Astrocyte (in vitro differentiated cells and primary cell): ENCODE measurements around the gene CDK17. TPM values are rescaled to one million over a fixed set of nuclear protein-coding genes. Genes with fewer than 3 reads are reported as not detected.

Experiments
- DNase-seq: peaks from one replicate; pipeline ENCODE4 v3.0.0-alpha.2; 2010; ENCODE audit warnings: low read depth
- FAIRE-seq: peaks from 2 replicates; lab custom pipeline; 2011; peaks lifted over from hg19 to GRCh38; lab: Jason Lieb, UNC
- H2AFZ ChIP-seq: 2 replicates; pipeline ENCODE4 v1.6.0; 2012; ENCODE audit warnings: low read depth, low read length, inconsistent platforms
- H3K27ac ChIP-seq: 2 replicates; pipeline ENCODE4 v1.5.1; 2011; ENCODE audit warnings: low read depth, low read length, inconsistent platforms
- H3K27me3 ChIP-seq: 2 replicates; pipeline ENCODE4 v1.6.0; 2011; ENCODE audit warnings: low read length, inconsistent platforms; ENCODE audit not compliant: insufficient read depth
- H3K36me3 ChIP-seq: 2 replicates; pipeline ENCODE4 v1.5.1; 2011; ENCODE audit warnings: low read length, inconsistent platforms; ENCODE audit not compliant: insufficient read depth
- H3K4me1 ChIP-seq: 2 replicates; pipeline ENCODE4 v1.5.1; 2011; ENCODE audit warnings: low read length, inconsistent platforms; ENCODE audit not compliant: insufficient read depth
- H3K4me2 ChIP-seq: 2 replicates; pipeline ENCODE4 v1.6.0; 2012; ENCODE audit warnings: low read length, inconsistent platforms
- H3K4me3 ChIP-seq: 2 replicates; pipeline ENCODE4 v1.5.1; 2011; ENCODE audit warnings: low read depth, mild to moderate bottlenecking, low read length, inconsistent platforms; ENCODE audit not compliant: insufficient read depth
- H3K79me2 ChIP-seq: 2 replicates; pipeline ENCODE4 v1.6.0; 2012; ENCODE audit warnings: mild to moderate bottlenecking, low read length, inconsistent platforms; ENCODE audit not compliant: insufficient read depth
- H3K9ac ChIP-seq: 2 replicates; pipeline ENCODE4 v1.6.0; 2012; ENCODE audit warnings: mild to moderate bottlenecking, low read length, inconsistent platforms
- H3K9me3 ChIP-seq: 2 replicates; pipeline ENCODE4 v1.5.1; 2012; ENCODE audit warnings: low read depth, mild to moderate bottlenecking, low read length, inconsistent platforms; ENCODE audit not compliant: insufficient read depth
- H4K20me1 ChIP-seq: 2 replicates; pipeline ENCODE4 v1.6.0; 2012; ENCODE audit warnings: low read length, inconsistent platforms; ENCODE audit not compliant: insufficient read depth
- H3K27ac Mint-ChIP-seq: one replicate; pipeline ENCODE4 v1.8.0; 2021; ENCODE audit warnings: mild to moderate bottlenecking, mixed read lengths; ENCODE audit not compliant: unreplicated experiment
- H3K27me3 Mint-ChIP-seq: one replicate; pipeline ENCODE4 v1.8.0; 2021; ENCODE audit warnings: low read depth, mixed read lengths; ENCODE audit not compliant: unreplicated experiment
- H3K36me3 Mint-ChIP-seq: one replicate; pipeline ENCODE4 v1.8.0; 2021; ENCODE audit warnings: low read depth, mixed read lengths; ENCODE audit not compliant: unreplicated experiment
- H3K4me1 Mint-ChIP-seq: one replicate; pipeline ENCODE4 v1.8.0; 2021; ENCODE audit warnings: low read depth, mixed read lengths; ENCODE audit not compliant: unreplicated experiment
- H3K4me3 Mint-ChIP-seq: one replicate; pipeline ENCODE4 v1.8.0; 2021; ENCODE audit warnings: mild to moderate bottlenecking, moderate library complexity, mixed read lengths; ENCODE audit not compliant: unreplicated experiment
- H3K9me3 Mint-ChIP-seq: one replicate; pipeline ENCODE4 v1.8.0; 2021; ENCODE audit warnings: mild to moderate bottlenecking, mixed read lengths; ENCODE audit not compliant: unreplicated experiment
- CTCF ChIP-seq: IDR thresholded peaks from 2 replicates; pipeline ENCODE4 v1.5.1; 2011; ENCODE audit warnings: low read depth, mild to moderate bottlenecking, inconsistent platforms, low read length, moderate library complexity; ENCODE audit not compliant: insufficient read depth
- EZH2 ChIP-seq: IDR thresholded peaks from 2 replicates; pipeline ENCODE4 v1.6.1; 2012; ENCODE audit warnings: mild to moderate bottlenecking, low read length, inconsistent platforms; ENCODE audit not compliant: insufficient read depth
- total RNA-seq: library from RNA; stranded (reverse); gene quantifications from 2 replicates; pipeline ENCODE4 v1.2.1, GENCODE V29; 2021

Gene CDK17
- total RNA-seq, 1 donor from 2014 or later = 64.2 TPM

GRCh38 chr12:96242597-96242996, 157.6 kb downstream of the CDK17 start:
- H3K9me3 Mint-ChIP-seq = no peaks in the 10 kb centered on the region
- peaks cover 34% of the 10 kb centered on the region for H3K4me1 Mint-ChIP-seq
- Histone ChIP-seq H4K20me1 (peaks cover 85% of the 10 kb centered on the region), H3K4me3 (no peak overlapping the region), H3K36me3 (peaks cover 8% of the 10 kb centered on the region), H3K27me3 (no peaks in the 10 kb centered on the region), H3K27ac (peak overlapping the region; percentile 48), H3K79me2 (peaks cover 94% of the 10 kb centered on the region), H2AFZ (no peak overlapping the region), H3K9me3 (no peaks in the 10 kb centered on the region), H3K4me1 (peaks cover 24% of the 10 kb centered on the region), H3K9ac (no peak overlapping the region), H3K4me2 (no peak overlapping the region)
- H3K4me3 Mint-ChIP-seq = no peak overlapping the region
- no peaks in the 10 kb centered on the region for H3K27me3 Mint-ChIP-seq
- DNase-seq (no peak), FAIRE-seq (no peak)
- H3K27ac Mint-ChIP-seq = no peak overlapping the region
- H3K36me3 Mint-ChIP-seq = peaks cover 15% of the 10 kb centered on the region
- no peak for TF ChIP-seq CTCF
- TF ChIP-seq EZH2 = no peak

GRCh38 chr12:96241846-96242256, 158.4 kb downstream of the CDK17 start:
- peak overlapping the region; percentile 3 for H3K9ac ChIP-seq
- TF ChIP-seq CTCF = no peak
- no peak for TF ChIP-seq EZH2
- Mint-ChIP-seq H3K27me3 (no peaks in the 10 kb centered on the region), H3K36me3 (peaks cover 8% of the 10 kb centered on the region), H3K4me3 (no peak overlapping the region), H3K9me3 (no peaks in the 10 kb centered on the region), H3K27ac (peak overlapping the region; percentile 42), H3K4me1 (peaks cover 40% of the 10 kb centered on the region)
- H3K4me3 ChIP-seq = no peak overlapping the region
- H4K20me1 ChIP-seq = peaks cover 85% of the 10 kb centered on the region
- peaks cover 3% of the 10 kb centered on the region for H3K36me3 ChIP-seq
- peaks cover 89% of the 10 kb centered on the region for H3K79me2 ChIP-seq
- no peak overlapping the region for H3K4me2 ChIP-seq
- FAIRE-seq (peak; percentile 58), DNase-seq (peak; percentile 79)
- H3K27me3 ChIP-seq = no peaks in the 10 kb centered on the region
- peak overlapping the region; percentile 48 for H3K27ac ChIP-seq
- no peak overlapping the region for H2AFZ ChIP-seq
- peaks cover 31% of the 10 kb centered on the region for H3K4me1 ChIP-seq
- H3K9me3 ChIP-seq = no peaks in the 10 kb centered on the region

- Histone ChIP-seq H3K4me3 (no peak overlapping the region), H3K4me2 (no peak overlapping the region), H3K27me3 (no peaks in the 10 kb centered on the region), H2AFZ (no peak overlapping the region), H4K20me1 (peaks cover 85% of the 10 kb centered on the region), H3K9me3 (no peaks in the 10 kb centered on the region), H3K79me2 (peaks cover 89% of the 10 kb centered on the region), H3K9ac (peak overlapping the region; percentile 3), H3K36me3 (no peaks in the 10 kb centered on the region), H3K27ac (peak overlapping the region; percentile 24), H3K4me1 (peaks cover 35% of the 10 kb centered on the region)
- Mint-ChIP-seq H3K4me1 (peaks cover 44% of the 10 kb centered on the region), H3K27me3 (no peaks in the 10 kb centered on the region), H3K27ac (peak overlapping the region; percentile 42), H3K36me3 (peaks cover 8% of the 10 kb centered on the region), H3K9me3 (no peaks in the 10 kb centered on the region), H3K4me3 (no peak overlapping the region)
- DNase-seq = no peak
- no peak for FAIRE-seq
- TF ChIP-seq EZH2 (no peak), CTCF (no peak)
Observed at GRCh38 chr12:96241431-96241830, 158.8 kb downstream of the CDK17 start.
